HEK293 (cell line): ENCODE measurements around the gene C4orf50.

ENCODE experiments used
- CTCF ChIA-PET: fragments of 350-600 bp; formaldehyde crosslinking; extraction: SDS; loops from one replicate; lab custom pipeline; 2021; ENCODE audit warnings: antibody characterized with exemption; lab: Yijun Ruan, JAX
- POLR2A ChIA-PET: fragments of 300-600 bp; formaldehyde crosslinking; extraction: SDS; loops from one replicate; lab custom pipeline; 2020; ENCODE audit warnings: antibody characterized with exemption, inconsistent platforms; lab: Yijun Ruan, JAX
- H3K27ac ChIP-seq: fragments of 200-500 bp; sonication (Bioruptor generic); 2 replicates; pipeline ENCODE4 v1.5.1; 2014; ENCODE audit warnings: low read depth, low read length, control low read depth, inconsistent platforms; ENCODE audit errors: extremely low read depth
- H3K36me3 ChIP-seq, 2 experiments: fragments of 200-500 bp in 1 of 2; sonication (Bioruptor generic) in 1 of 2; 1 replicate in 1 of 2; 2 replicates in 1 of 2; pipeline ENCODE4 v1.5.1; 2014 to 2017; ENCODE audit warnings: inconsistent platforms in 2 of 2, low read length in 2 of 2; ENCODE audit not compliant: control insufficient read depth in 2 of 2, insufficient read depth in 1 of 2
- H3K4me1 ChIP-seq: fragments of 200-500 bp; sonication (Bioruptor generic); 2 replicates; pipeline ENCODE4 v1.5.1; 2014; ENCODE audit warnings: mild to moderate bottlenecking, low read length, inconsistent platforms; ENCODE audit not compliant: control insufficient read depth, insufficient read depth
- H3K4me3 ChIP-seq: 2 replicates; pipeline ENCODE4 v1.5.1; 2011; ENCODE audit warnings: low read depth, mild to moderate bottlenecking, control low read depth, low read length, moderate library complexity
- H3K9me3 ChIP-seq: fragments of 200-500 bp; sonication (Bioruptor generic); 2 replicates; pipeline ENCODE4 v1.5.1; 2014; ENCODE audit warnings: low read depth, low read length, inconsistent platforms; ENCODE audit not compliant: control insufficient read depth, insufficient read depth
- GLI2 ChIP-seq: fragments of 450-650 bp; formaldehyde crosslinking; IDR thresholded peaks from 2 replicates; pipeline ENCODE4; 2017; ENCODE audit warnings: missing biosample characterization, missing genetic modification characterization, low read depth, borderline replicate concordance
- REPIN1 ChIP-seq: fragments of 450-650 bp; formaldehyde crosslinking; IDR thresholded peaks from 2 replicates; pipeline ENCODE4 v1.5.1; 2017; ENCODE audit warnings: missing biosample characterization, missing genetic modification characterization, low read depth
- YY2 ChIP-seq: fragments of 450-650 bp; formaldehyde crosslinking; IDR thresholded peaks from 2 replicates; pipeline ENCODE4 v1.5.1; 2016; ENCODE audit warnings: missing biosample characterization, missing genetic modification characterization
- ZEB2 ChIP-seq: fragments of 450-650 bp; formaldehyde crosslinking; IDR thresholded peaks from 2 replicates; pipeline ENCODE4 v1.5.1; 2016; ENCODE audit warnings: missing biosample characterization, missing genetic modification characterization
- ZNF169 ChIP-seq: fragments of 450-650 bp; formaldehyde crosslinking; IDR thresholded peaks from 2 replicates; pipeline ENCODE4 v1.5.1; 2016; ENCODE audit warnings: missing biosample characterization, missing genetic modification characterization
- ZNF354C ChIP-seq: fragments of 450-650 bp; formaldehyde crosslinking; IDR thresholded peaks from 2 replicates; pipeline ENCODE4 v1.5.1; 2016; ENCODE audit warnings: missing biosample characterization, missing genetic modification characterization, low read depth, borderline replicate concordance
- ZNF426 ChIP-seq: fragments of 450-650 bp; formaldehyde crosslinking; IDR thresholded peaks from 2 replicates; pipeline ENCODE4 v1.5.1; 2017; ENCODE audit warnings: missing biosample characterization, missing genetic modification characterization, mild to moderate bottlenecking, inconsistent platforms, moderate library complexity
- ZNF48 ChIP-seq: fragments of 450-650 bp; formaldehyde crosslinking; IDR thresholded peaks from 2 replicates; pipeline ENCODE4 v1.5.1; 2016; ENCODE audit warnings: missing biosample characterization, missing genetic modification characterization
- ZNF791 ChIP-seq: fragments of 450-650 bp; formaldehyde crosslinking; IDR thresholded peaks from 2 replicates; pipeline ENCODE4 v1.5.1; 2016; ENCODE audit warnings: missing biosample characterization, missing genetic modification characterization
- ZNF830 ChIP-seq: fragments of 450-650 bp; IDR thresholded peaks from 2 replicates; pipeline ENCODE4 v1.5.0; 2018; ENCODE audit warnings: missing biosample characterization, missing genetic modification characterization, low read depth, mild to moderate bottlenecking, moderate library complexity
- TF ChIP-seq, protein P1 (sequence below): fragments of 450-650 bp; formaldehyde crosslinking; IDR thresholded peaks from 2 replicates; pipeline ENCODE4 v1.5.1; 2016; ENCODE audit warnings: missing biosample characterization, missing genetic modification characterization
- TF ChIP-seq, protein P2 (sequence below): IDR thresholded peaks from 2 replicates; pipeline ENCODE4 v1.6.1; 2011; ENCODE audit warnings: mild to moderate bottlenecking, low read depth, low read length, borderline replicate concordance
- TF ChIP-seq, protein P3 (sequence below): fragments of 450-650 bp; formaldehyde crosslinking; IDR thresholded peaks from 2 replicates; pipeline ENCODE4 v1.5.1; 2016; ENCODE audit warnings: missing biosample characterization, missing genetic modification characterization
- TF ChIP-seq, protein P4 (sequence below): fragments of 450-650 bp; formaldehyde crosslinking; IDR thresholded peaks from 2 replicates; pipeline ENCODE4 v1.5.1; 2016; ENCODE audit warnings: missing biosample characterization, missing genetic modification characterization, borderline replicate concordance
- TF ChIP-seq, protein P5 (sequence below): sonication (generic); formaldehyde crosslinking; IDR thresholded peaks from 2 replicates; pipeline ENCODE4 v1.8.1; 2022; ENCODE audit warnings: mild to moderate bottlenecking, moderate library complexity, missing genetic modification reagents
- TF ChIP-seq, protein P6 (sequence below): fragments of 450-650 bp; formaldehyde crosslinking; IDR thresholded peaks from 2 replicates; pipeline ENCODE4 v1.5.1; 2016; ENCODE audit warnings: missing biosample characterization, missing genetic modification characterization

Gene C4orf50

DNA sequence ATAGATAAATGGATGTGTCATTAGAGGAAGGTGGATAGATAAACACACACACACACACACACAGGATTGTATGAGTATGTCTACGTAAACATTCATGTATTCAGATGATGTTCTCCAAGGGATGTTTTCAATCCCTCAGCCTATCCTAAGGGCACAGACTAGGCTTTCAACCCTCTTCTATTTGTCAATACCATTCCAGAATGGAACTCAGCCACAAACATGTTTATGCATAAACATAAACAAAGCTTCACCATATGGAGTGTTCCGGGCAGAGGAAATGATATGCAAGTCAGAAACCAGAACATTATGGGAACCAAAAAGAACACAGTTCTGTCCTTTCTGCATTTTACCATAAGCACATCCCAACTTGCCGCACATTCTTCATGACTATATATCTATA lies 150.4 kb downstream of the C4orf50 start (continued):
- TF ChIP-seq, protein P1, sequence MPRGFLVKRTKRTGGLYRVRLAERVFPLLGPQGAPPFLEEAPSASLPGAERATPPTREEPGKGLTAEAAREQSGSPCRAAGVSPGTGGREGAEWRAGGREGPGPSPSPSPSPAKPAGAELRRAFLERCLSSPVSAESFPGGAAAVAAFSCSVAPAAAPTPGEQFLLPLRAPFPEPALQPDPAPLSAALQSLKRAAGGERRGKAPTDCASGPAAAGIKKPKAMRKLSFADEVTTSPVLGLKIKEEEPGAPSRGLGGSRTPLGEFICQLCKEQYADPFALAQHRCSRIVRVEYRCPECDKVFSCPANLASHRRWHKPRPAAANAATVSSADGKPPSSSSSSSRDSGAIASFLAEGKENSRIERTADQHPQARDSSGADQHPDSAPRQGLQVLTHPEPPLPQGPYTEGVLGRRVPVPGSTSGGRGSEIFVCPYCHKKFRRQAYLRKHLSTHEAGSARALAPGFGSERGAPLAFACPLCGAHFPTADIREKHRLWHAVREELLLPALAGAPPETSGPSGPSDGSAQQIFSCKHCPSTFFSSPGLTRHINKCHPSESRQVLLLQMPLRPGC (tag by site-specific recombination) = no peak
- TF ChIP-seq, protein P2, sequence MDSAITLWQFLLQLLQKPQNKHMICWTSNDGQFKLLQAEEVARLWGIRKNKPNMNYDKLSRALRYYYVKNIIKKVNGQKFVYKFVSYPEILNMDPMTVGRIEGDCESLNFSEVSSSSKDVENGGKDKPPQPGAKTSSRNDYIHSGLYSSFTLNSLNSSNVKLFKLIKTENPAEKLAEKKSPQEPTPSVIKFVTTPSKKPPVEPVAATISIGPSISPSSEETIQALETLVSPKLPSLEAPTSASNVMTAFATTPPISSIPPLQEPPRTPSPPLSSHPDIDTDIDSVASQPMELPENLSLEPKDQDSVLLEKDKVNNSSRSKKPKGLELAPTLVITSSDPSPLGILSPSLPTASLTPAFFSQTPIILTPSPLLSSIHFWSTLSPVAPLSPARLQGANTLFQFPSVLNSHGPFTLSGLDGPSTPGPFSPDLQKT = no peak
- TF ChIP-seq ZNF169 (tag by site-specific recombination) = no peak
- TF ChIP-seq YY2 (tag by site-specific recombination) = no peak
- TF ChIP-seq ZNF48 (tag by site-specific recombination) = no peak

DNA sequence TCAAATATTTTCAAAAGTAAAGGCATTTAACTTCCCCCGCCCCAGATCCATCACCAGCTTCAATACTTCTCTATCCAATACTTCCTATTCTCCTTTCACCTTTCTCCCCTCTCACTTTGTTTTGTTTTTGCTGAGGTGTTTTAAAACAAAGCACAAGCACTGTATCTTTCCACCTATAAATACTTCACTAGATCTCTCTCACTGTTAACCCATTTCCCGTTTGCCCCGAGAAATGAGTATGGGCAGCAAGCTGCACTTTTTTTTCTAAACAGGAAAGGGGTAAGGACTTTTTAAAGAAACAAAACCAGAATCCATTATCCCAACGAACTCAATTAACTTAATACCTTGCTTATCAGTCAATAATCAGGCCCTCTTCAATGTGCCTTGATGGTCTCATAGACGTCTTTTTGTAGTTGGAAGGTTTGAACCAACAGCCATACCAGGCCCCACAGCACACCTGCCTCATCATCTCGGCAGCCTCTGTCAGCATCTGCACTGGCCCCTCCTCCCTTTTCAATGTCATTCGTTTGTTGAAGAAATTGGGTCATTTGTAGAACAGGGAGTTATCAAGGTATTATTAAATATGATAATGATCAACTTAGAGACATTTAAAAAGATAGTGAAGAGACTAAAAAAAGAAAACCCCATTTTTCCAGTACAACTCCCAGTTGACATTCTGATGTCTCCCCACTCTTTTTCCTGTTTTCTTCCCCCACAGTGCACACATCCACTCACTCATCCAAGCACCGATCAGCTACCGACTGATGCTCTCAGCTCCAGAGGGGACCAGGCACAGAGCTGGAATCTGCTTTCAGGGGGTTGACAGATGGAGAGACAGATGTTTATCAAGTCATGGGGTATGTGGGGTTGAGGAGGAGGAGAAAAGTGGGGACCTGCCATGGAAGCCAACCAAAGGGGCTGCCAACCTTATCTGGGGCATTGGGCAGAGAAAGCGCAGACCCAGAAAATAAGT lies 151.1 kb downstream of the C4orf50 start:
- TF ChIP-seq, protein P3, sequence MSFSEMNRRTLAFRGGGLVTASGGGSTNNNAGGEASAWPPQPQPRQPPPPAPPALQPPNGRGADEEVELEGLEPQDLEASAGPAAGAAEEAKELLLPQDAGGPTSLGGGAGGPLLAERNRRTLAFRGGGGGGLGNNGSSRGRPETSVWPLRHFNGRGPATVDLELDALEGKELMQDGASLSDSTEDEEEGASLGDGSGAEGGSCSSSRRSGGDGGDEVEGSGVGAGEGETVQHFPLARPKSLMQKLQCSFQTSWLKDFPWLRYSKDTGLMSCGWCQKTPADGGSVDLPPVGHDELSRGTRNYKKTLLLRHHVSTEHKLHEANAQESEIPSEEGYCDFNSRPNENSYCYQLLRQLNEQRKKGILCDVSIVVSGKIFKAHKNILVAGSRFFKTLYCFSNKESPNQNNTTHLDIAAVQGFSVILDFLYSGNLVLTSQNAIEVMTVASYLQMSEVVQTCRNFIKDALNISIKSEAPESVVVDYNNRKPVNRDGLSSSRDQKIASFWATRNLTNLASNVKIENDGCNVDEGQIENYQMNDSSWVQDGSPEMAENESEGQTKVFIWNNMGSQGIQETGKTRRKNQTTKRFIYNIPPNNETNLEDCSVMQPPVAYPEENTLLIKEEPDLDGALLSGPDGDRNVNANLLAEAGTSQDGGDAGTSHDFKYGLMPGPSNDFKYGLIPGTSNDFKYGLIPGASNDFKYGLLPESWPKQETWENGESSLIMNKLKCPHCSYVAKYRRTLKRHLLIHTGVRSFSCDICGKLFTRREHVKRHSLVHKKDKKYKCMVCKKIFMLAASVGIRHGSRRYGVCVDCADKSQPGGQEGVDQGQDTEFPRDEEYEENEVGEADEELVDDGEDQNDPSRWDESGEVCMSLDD (tag by site-specific recombination) = no peak
- TF ChIP-seq ZNF830 (no peak), ZEB2 (tag by site-specific recombination) (no peak), ZNF791 (no peak), GLI2 (tag by site-specific recombination) (no peak), REPIN1 (tag by site-specific recombination) (no peak), ZNF354C (tag by site-specific recombination) (no peak), ZNF426 (tag by site-specific recombination) (no peak)
- TF ChIP-seq, protein P4, sequence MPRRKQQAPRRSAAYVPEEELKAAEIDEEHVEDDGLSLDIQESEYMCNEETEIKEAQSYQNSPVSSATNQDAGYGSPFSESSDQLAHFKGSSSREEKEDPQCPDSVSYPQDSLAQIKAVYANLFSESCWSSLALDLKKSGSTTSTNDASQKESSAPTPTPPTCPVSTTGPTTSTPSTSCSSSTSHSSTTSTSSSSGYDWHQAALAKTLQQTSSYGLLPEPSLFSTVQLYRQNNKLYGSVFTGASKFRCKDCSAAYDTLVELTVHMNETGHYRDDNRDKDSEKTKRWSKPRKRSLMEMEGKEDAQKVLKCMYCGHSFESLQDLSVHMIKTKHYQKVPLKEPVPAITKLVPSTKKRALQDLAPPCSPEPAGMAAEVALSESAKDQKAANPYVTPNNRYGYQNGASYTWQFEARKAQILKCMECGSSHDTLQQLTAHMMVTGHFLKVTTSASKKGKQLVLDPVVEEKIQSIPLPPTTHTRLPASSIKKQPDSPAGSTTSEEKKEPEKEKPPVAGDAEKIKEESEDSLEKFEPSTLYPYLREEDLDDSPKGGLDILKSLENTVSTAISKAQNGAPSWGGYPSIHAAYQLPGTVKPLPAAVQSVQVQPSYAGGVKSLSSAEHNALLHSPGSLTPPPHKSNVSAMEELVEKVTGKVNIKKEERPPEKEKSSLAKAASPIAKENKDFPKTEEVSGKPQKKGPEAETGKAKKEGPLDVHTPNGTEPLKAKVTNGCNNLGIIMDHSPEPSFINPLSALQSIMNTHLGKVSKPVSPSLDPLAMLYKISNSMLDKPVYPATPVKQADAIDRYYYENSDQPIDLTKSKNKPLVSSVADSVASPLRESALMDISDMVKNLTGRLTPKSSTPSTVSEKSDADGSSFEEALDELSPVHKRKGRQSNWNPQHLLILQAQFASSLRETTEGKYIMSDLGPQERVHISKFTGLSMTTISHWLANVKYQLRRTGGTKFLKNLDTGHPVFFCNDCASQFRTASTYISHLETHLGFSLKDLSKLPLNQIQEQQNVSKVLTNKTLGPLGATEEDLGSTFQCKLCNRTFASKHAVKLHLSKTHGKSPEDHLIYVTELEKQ (tag by site-specific recombination) = no peak
- TF ChIP-seq, protein P5, sequence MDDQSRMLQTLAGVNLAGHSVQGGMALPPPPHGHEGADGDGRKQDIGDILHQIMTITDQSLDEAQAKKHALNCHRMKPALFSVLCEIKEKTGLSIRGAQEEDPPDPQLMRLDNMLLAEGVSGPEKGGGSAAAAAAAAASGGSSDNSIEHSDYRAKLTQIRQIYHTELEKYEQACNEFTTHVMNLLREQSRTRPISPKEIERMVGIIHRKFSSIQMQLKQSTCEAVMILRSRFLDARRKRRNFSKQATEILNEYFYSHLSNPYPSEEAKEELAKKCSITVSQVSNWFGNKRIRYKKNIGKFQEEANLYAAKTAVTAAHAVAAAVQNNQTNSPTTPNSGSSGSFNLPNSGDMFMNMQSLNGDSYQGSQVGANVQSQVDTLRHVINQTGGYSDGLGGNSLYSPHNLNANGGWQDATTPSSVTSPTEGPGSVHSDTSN = no peak
- TF ChIP-seq, protein P2 = no peak
- TF ChIP-seq, protein P6, sequence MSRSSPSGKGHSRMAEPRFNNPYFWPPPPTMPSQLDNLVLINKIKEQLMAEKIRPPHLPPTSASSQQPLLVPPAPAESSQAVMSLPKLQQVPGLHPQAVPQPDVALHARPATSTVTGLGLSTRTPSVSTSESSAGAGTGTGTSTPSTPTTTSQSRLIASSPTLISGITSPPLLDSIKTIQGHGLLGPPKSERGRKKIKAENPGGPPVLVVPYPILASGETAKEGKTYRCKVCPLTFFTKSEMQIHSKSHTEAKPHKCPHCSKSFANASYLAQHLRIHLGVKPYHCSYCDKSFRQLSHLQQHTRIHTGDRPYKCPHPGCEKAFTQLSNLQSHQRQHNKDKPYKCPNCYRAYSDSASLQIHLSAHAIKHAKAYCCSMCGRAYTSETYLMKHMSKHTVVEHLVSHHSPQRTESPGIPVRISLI (tag by site-specific recombination) = no peak
- Histone ChIP-seq H3K4me3 (no peak overlapping the region), H3K4me1 (no peaks in the 10 kb centered on the region), H3K36me3 (no peaks in the 10 kb centered on the region), H3K27ac (no peak overlapping the region), H3K9me3 (no peaks in the 10 kb centered on the region)
- ChIA-PET CTCF (no interaction called here), POLR2A (no interaction called here)
